Esophagus (tissue), 2 donors: ENCODE data around the gene AGK. TPM values are rescaled to one million over a fixed set of nuclear protein-coding genes. Genes with fewer than 3 reads are reported as not detected.

Experiments used
- H3K27ac ChIP-seq, 2 donors: one replicate each; pipeline ENCODE4 v1.5.1; 2013; ENCODE audit warnings: low read depth in 2 of 2, mild to moderate bottlenecking in 2 of 2, inconsistent platforms in 1 of 2, low read length in 1 of 2, moderate library complexity in 1 of 2
- H3K27me3 ChIP-seq, 2 donors: one replicate each; pipeline ENCODE4 v1.6.1; 2013; ENCODE audit warnings: low read length in 2 of 2, control low read depth in 1 of 2, mild to moderate bottlenecking in 1 of 2; ENCODE audit not compliant: insufficient read depth in 2 of 2, control insufficient read depth in 1 of 2
- H3K36me3 ChIP-seq, 2 donors: one replicate each; pipeline ENCODE4 v1.6.1; 2013; ENCODE audit warnings: low read length in 1 of 2; ENCODE audit not compliant: control insufficient read depth in 2 of 2, insufficient read depth in 2 of 2
- H3K4me1 ChIP-seq, 2 donors: one replicate each; pipeline ENCODE4 v1.6.1; 2013; ENCODE audit warnings: low read length in 1 of 2; ENCODE audit not compliant: control insufficient read depth in 2 of 2, insufficient read depth in 2 of 2
- H3K4me3 ChIP-seq, 2 donors: one replicate each; pipeline ENCODE4 v1.5.1; 2013; ENCODE audit warnings: low read length in 2 of 2, mild to moderate bottlenecking in 2 of 2, low read depth in 1 of 2, moderate library complexity in 1 of 2
- H3K9me3 ChIP-seq, 2 donors: one replicate each; pipeline ENCODE4 v1.6.1; 2013; ENCODE audit warnings: mild to moderate bottlenecking in 2 of 2, low read depth in 1 of 2, low read length in 1 of 2, moderate library complexity in 1 of 2; ENCODE audit not compliant: control insufficient read depth in 2 of 2, insufficient read depth in 1 of 2
- WGBS, 2 donors: extraction: QIAGEN DNeasy Blood & Tissue Kit; methylation state at CpG; one replicate each; pipeline ENCODE4 v1.1.7; 2013; 5-methylcytosine and 5-hydroxymethylcytosine counted together
- polyA plus RNA-seq, 2 donors: library from polyadenylated mRNA; stranded (reverse); fragments of 200-250 nt; gene quantifications; one replicate each; pipeline ENCODE4 v1.2.3, GENCODE V29; 2013
- donor health status: healthy with polysubstance abuse.
- donor health status: Bipolar disorder and iron deficiency.

The AGK gene
- polyA plus RNA-seq, 2 donors, result 11.1 to 12.1 TPM

GRCh38 chr7:141563956-141564623 is 12.9 kb downstream of the AGK start:
- Histone ChIP-seq H3K36me3 (peaks cover 0 to 6% of the 10 kb centered on the region in 2 donors), H3K27me3 (no peaks in the 10 kb centered on the region), H3K9me3 (no peaks in the 10 kb centered on the region), H3K4me3 (no peak overlapping the region), H3K27ac (no peak overlapping the region), H3K4me1 (no peaks in the 10 kb centered on the region)
- WGBS, 2 donors, result 99 to 100% methylated on average over 2 of the region's 2 CpGs

- Histone ChIP-seq H3K36me3 (peaks cover 0 to 6% of the 10 kb centered on the region in 2 donors), H3K9me3 (no peaks in the 10 kb centered on the region), H3K4me1 (no peaks in the 10 kb centered on the region), H3K27ac (no peak overlapping the region), H3K4me3 (no peak overlapping the region), H3K27me3 (no peaks in the 10 kb centered on the region)
- 98 to 100% methylated on average over 1 of the region's 1 CpG for WGBS, 2 donors
Measured at GRCh38 chr7:141567432-141567831, 16.2 kb downstream of the AGK start.

- no peaks in the 10 kb centered on the region for H3K27me3 ChIP-seq
- no peaks in the 10 kb centered on the region for H3K9me3 ChIP-seq
- H3K4me3 ChIP-seq, result no peak overlapping the region
- H3K4me1 ChIP-seq, result no peaks in the 10 kb centered on the region
- peaks cover 0 to 6% of the 10 kb centered on the region in 2 donors for H3K36me3 ChIP-seq
- H3K27ac ChIP-seq, result no peak overlapping the region
- 80 to 91% methylated on average over 4 of the region's 4 CpGs for WGBS, 2 donors
Measured at GRCh38 chr7:141568227-141568626, 17.0 kb downstream of the AGK start.

GRCh38 chr7:141571059-141571458 is 19.8 kb downstream of the AGK start:
- Histone ChIP-seq H3K4me3 (no peak overlapping the region), H3K27ac (no peak overlapping the region), H3K27me3 (no peaks in the 10 kb centered on the region), H3K4me1 (no peaks in the 10 kb centered on the region), H3K9me3 (no peaks in the 10 kb centered on the region), H3K36me3 (peaks cover under 1 to 6% of the 10 kb centered on the region in 2 donors)
- 97 to 98% methylated on average over 1 of the region's 1 CpG for WGBS, 2 donors

- Histone ChIP-seq H3K9me3 (peaks cover 0 to 3% of the 10 kb centered on the region in 2 donors), H3K4me1 (no peaks in the 10 kb centered on the region), H3K27me3 (no peaks in the 10 kb centered on the region), H3K27ac (no peak overlapping the region), H3K36me3 (peaks cover 3 to 5% of the 10 kb centered on the region in 2 donors), H3K4me3 (no peak overlapping the region)
Measured at GRCh38 chr7:141572175-141572574, 21.0 kb downstream of the AGK start.

- H3K4me1 ChIP-seq, result no peaks in the 10 kb centered on the region
- H3K36me3 ChIP-seq, result peaks cover 2 to 3% of the 10 kb centered on the region in 2 donors
- H3K27me3 ChIP-seq, result no peaks in the 10 kb centered on the region
- H3K4me3 ChIP-seq, result no peak overlapping the region
- H3K27ac ChIP-seq, result no peak overlapping the region
- 94 to 98% methylated on average over 6 of the region's 6 CpGs for WGBS, 2 donors
- H3K9me3 ChIP-seq, result peaks cover 0 to 3% of the 10 kb centered on the region in 2 donors
Measured at GRCh38 chr7:141573511-141573910, 22.3 kb downstream of the AGK start.

- Histone ChIP-seq H3K27me3 (no peaks in the 10 kb centered on the region), H3K4me1 (no peaks in the 10 kb centered on the region), H3K27ac (no peak overlapping the region), H3K9me3 (peaks cover 0 to 3% of the 10 kb centered on the region in 2 donors), H3K4me3 (no peak overlapping the region), H3K36me3 (peaks cover 2 to 3% of the 10 kb centered on the region in 2 donors)
- 96 to 100% methylated on average over 1 of the region's 1 CpG for WGBS, 2 donors
Measured at GRCh38 chr7:141575164-141575563, 24.0 kb downstream of the AGK start.

GRCh38 chr7:141575654-141576448 is 24.6 kb downstream of the AGK start:
- peaks cover 0 to 3% of the 10 kb centered on the region in 2 donors for H3K9me3 ChIP-seq
- H3K36me3 ChIP-seq, result peaks cover 2 to 3% of the 10 kb centered on the region in 2 donors
- no peak overlapping the region for H3K4me3 ChIP-seq
- 96 to 98% methylated on average over 2 of the region's 2 CpGs for WGBS, 2 donors
- H3K27me3 ChIP-seq, result no peaks in the 10 kb centered on the region
- H3K4me1 ChIP-seq, result no peaks in the 10 kb centered on the region
- H3K27ac ChIP-seq, result no peak overlapping the region

GRCh38 chr7:141577043-141577839 is 26.0 kb downstream of the AGK start:
- H3K27me3 ChIP-seq, result no peaks in the 10 kb centered on the region
- peaks cover 2 to 3% of the 10 kb centered on the region in 2 donors for H3K36me3 ChIP-seq
- H3K4me3 ChIP-seq, result no peak overlapping the region
- no peaks in the 10 kb centered on the region for H3K4me1 ChIP-seq
- no peak overlapping the region for H3K27ac ChIP-seq
- H3K9me3 ChIP-seq, result peaks cover 0 to 3% of the 10 kb centered on the region in 2 donors
- WGBS, 2 donors, result 95 to 98% methylated on average over 6 of the region's 6 CpGs
